22Rv1 (cell line): ENCODE data around the gene ERVH48-1.

Source experiments
- CTCF ChIP-seq: fragments of 450-650 bp; IDR thresholded peaks from 2 replicates; pipeline ENCODE4 v1.5.1; 2017; ENCODE audit warnings: mild to moderate bottlenecking
- ZFX ChIP-seq: fragments of 450-650 bp; IDR thresholded peaks from 2 replicates; pipeline ENCODE4 v1.6.1; 2017; ENCODE audit warnings: antibody characterized with exemption, borderline replicate concordance

- TF ChIP-seq CTCF (no peak), ZFX (no peak)
These were observed 39.2 kb upstream of the ERVH48-1 start for GRCh38 chr21:42964546-42965210.
